ENCODE data around the gene TMEM170B.

TMEM170B gene

GRCh38 chr6:11575408-11576033 lies 38.0 kb downstream of the TMEM170B start:
- peak; percentile 95 for TF ChIP-seq CTCF (IDR thresholded peaks at IDR 0.05; ENCODE audit: low read depth, low read length)

GRCh38 chr6:11580686-11581405 lies 43.3 kb downstream of the TMEM170B start:
- no peak overlapping the region for H3K4me3 ChIP-seq (ENCODE audit: low read depth, low read length)
- no peak for TF ChIP-seq CTCF (IDR thresholded peaks at IDR 0.05; ENCODE audit: low read depth, low read length)

More at GRCh38 chr6:11575408-11576033, 38.0 kb downstream of the TMEM170B start:
- H3K4me3 ChIP-seq (ENCODE audit: low read depth, low read length) = no peak overlapping the region

- no peak overlapping the region for H3K4me3 ChIP-seq (ENCODE audit: low read depth, low read length)
- TF ChIP-seq CTCF (IDR thresholded peaks at IDR 0.05; ENCODE audit: low read depth, low read length) = no peak
These were observed 46.7 kb downstream of the TMEM170B start for GRCh38 chr6:11584244-11584643.

GRCh38 chr6:11585426-11586016 lies 48.0 kb downstream of the TMEM170B start:
- no peak overlapping the region for H3K4me3 ChIP-seq (ENCODE audit: low read depth, low read length)
- peak; percentile 28; the same call in 1 of the 2 replicates for TF ChIP-seq CTCF (IDR thresholded peaks at IDR 0.05; ENCODE audit: low read depth, low read length)

GRCh38 chr6:11586117-11586516 lies 48.6 kb downstream of the TMEM170B start:
- no peak for TF ChIP-seq CTCF (IDR thresholded peaks at IDR 0.05; ENCODE audit: low read depth, low read length)
- no peak overlapping the region for H3K4me3 ChIP-seq (ENCODE audit: low read depth, low read length)

GRCh38 chr6:11586536-11586935 lies 49.0 kb downstream of the TMEM170B start:
- no peak for TF ChIP-seq CTCF (IDR thresholded peaks at IDR 0.05; ENCODE audit: low read depth, low read length)
- H3K4me3 ChIP-seq (ENCODE audit: low read depth, low read length) = no peak overlapping the region

GRCh38 chr6:11589261-11589660 lies 51.7 kb downstream of the TMEM170B start:
- no peak for TF ChIP-seq CTCF (IDR thresholded peaks at IDR 0.05; ENCODE audit: low read depth, low read length)
- no peak overlapping the region for H3K4me3 ChIP-seq (ENCODE audit: low read depth, low read length)
